Stromal cell of bone marrow (primary cell): ENCODE results near the gene SUCLG1.
"Not testable (repeated sequence)": the region's sequence is repeated elsewhere in the genome, so short reads cannot be mapped to it uniquely, and the experiment has no call there.

Experiments
- DNase-seq: peaks from one replicate; pipeline ENCODE4 v3.0.0-alpha.2; 2012; ENCODE audit warnings: low read depth

Gene SUCLG1

DNA sequence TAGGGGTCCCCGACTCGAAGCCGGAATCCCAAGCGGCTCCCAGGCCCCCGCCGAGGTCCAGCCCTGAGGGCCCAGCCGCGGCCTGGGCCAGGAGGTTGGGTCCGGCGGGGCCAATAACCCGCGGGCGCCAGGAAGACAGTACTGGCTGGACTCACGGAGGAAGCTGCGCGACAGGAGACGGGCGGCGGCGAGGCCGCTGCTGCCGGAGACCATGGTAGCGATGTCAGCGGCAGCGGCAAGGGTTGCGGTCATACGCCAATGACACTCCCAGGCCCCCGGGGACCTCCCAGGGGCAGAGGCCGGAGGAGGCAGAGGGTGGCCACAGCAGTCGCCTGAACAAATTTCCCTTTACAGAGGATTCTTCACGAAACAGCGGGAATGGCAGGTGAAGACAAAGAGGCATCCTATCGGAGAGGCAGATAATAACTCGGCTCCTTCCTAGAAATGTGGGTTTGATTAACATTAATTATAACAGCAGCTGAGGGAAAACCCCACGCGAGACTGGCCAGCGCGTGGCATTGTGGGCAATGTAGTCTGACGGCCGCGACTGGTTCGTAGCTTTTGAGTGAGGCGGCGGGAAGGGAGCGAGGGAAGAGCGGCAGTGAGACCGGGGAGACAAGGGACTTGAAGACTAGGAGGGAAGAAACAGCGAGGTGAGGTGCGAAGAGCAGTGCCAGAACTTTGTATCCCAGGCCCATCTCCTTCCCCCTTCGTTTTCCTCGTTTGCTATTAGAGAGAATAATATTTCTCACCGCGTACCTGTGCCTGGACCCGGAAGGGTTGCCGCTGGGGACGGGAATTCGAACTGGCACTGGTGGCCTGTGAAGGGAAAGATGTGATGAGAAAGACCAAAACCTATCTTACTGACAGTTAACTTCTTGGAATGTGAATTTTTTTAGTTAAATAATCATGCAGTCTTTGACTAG, at the start of gene SUCLG1:
TSS of gene SUCLG1 (minus strand) at position 263 of the 926 bp plus-strand sequence. CDS start at position 252, 11 bp downstream.
- DNase-seq, result peak; percentile 69

DNA sequence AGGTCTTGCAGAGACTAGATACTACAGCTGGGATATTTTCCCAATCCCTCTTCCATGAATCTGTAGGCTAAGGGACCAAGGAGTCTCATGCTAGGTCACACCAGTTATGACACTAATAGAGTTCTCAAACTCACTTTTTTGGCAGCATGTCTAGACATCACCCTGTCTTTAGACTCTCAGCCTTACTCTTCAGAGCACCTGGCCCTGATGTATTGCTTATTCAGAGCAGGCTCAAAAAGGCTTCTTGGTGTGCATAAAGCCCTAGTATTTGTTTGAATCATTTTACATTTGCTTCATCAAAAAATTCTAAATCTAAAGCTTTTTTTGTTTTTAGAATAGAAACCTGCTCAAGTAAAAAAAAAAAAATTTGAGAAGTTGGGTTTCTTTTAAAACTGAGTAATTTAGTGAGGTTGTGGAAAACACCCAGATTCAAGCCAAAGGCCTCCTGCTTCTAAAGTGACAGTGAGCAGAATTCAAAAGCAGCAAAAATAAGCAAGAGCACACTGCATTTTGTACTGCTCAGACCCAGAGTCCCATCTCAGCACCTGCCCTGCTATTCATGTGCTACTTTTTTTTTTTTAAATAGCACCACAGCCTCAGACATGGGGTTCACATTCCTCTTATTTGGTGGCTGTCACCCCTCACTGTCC, 39.2 kb upstream of the SUCLG1 start:
- DNase-seq, result no peak

DNA sequence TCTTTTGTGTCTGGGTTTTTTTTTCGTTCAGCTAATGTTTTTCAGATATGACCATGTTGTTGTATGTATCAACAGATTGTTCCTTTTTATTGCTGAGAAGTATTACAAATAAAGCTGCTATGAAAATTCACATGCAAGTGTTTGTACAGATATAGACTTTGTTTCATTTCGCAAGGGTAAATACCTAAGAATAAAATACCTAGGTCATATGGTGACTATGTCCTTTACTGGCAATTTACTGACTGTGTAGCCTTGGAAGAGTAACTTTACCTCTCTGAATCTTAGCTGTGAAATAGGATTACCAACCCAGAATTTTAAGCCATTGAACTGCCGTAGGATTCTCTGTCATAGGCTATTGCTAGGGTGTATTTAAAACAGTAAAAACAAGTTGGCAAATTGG, 38.2 kb upstream of the SUCLG1 start:
- no peak for DNase-seq

DNA sequence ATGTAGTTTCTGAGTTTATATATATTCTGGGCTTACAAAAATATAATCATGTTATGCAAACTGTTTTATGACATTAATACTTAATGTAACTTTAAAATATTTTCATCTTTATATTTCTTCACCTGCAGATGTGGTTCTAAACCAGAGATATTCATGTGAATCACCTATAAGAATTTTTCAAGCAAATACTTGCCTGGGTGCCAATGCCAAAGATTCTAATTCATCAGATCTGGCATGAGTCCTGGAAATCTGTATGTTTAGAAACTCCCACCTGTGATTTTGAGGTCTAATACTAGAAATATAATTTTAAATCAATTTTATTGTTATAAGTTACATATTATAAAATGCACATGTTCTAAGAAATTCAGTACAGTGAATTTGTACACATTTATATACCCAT, 37.3 kb upstream of the SUCLG1 start:
- DNase-seq, result no peak

DNA sequence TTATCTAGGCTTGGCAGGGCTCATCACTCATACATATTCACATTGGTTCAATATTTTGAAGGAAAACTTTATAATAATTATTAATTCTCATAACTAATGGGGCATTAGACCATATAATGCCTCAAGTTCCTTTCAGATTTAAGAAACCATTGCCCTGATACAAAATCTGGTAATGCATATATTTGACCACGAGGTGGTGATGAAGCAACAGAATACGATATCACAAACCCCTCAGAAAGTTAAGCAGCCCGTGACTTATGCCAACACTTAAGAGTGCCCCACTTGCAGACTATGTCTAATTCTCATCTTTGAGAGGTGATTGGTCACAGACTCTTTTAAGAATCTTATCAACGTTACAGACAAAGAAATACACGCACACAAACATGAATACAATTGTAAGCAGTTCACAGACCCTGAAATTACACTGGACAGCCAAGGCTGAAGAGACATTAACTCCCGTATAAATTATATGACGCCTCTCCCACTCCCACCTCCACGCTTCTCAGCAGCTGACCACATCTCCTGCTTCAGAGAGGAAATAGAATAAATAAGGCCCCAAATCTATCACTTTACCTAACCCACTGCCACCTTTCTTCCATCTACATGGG, 36.6 kb upstream of the SUCLG1 start:
- DNase-seq, result peak; percentile 51

DNA sequence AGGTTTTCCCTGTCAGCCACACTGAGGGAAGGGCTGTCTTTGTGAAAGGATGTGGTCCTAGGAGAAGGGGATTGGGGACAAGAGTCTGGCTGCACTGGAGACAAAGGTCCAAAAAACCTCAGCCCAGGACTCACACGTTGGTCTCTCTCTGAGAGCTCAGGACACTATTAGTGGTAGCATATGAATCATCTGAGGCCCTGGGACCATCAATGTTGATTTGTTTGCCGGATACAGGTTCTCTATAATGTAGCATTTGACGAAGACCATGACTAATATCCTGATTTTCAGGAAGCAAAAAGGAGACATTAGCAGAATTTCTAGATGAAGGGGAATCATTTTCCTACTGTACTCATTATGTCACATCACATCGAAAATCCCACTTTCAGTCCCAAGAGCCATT, 35.0 kb upstream of the SUCLG1 start:
- no peak for DNase-seq

DNA sequence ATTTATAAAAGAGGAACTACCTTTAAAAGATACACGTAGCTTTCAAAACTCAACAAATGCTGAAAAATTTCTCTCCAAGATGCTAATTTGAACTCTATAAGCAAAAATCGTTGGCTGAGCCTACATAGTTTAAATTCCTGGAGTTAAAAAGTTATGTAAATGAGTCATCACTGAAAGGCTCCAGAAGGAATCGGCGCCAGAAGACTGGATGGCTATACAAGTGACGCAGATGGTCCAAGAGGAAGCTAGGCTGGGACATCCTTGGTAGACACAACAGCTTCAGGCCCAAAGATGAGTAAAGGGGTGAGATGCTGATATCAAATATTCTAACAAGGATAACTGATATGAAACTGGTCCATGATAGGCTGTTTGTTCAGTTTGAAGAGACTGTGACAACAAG, 34.4 kb upstream of the SUCLG1 start:
- DNase-seq, result peak; percentile 41

DNA sequence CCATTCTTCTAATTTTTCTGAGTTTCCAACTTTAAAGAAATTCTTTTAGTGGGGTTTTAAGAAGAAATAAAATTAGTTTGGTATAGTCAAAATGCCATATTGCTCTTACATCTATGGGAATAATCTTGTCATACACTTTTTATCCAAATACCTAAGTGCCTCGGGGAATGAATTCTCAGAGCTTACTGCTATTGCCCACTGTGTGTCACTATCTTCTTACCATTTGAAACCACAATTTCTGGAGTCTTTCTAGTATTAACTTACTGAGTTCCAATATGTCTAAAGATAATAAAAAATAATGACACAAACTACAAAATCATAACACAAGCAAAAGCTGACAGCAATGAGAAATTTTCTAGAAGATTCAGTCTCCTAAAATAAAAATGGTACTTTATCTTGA, 33.5 kb upstream of the SUCLG1 start:
- DNase-seq, result no peak

DNA sequence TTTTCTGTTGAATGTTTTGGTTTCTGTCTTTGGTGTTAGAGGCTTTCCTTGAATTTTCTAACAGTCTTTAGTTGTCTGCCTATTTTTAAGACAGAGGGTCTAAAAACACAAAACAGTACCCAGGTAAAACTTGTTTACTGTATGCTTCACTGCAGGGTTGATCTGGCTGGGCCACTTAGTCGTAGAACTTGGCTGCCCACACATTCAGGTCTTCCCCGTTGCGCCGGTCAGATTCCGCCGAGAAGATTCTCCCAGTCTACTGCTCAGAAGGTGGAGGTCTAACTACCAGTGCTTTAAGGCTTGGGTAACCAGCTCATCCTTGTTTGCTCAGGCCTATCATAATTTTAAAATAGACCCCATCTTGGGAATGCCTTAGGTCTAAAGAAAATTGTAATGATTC, 32.7 kb upstream of the SUCLG1 start:
- no peak for DNase-seq

DNA sequence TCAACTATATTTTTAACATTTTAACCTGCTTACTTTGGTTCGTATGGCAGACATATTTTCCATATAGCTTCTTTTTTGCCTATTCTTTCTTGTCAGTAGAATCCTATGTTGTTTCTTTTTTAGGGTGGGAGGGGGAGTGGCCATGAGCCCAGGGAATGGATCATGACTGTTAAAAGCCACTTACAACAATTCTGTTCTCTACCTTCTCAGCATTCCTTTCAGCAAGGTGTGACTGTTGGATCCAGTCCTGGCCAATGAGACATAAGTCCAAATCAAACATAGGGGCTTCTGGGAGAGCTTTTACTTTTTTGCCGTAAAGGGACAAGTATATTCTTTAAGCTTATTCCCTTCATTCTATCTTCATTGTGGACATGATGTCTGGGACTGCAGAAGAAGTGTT, 32.2 kb upstream of the SUCLG1 start:
- DNase-seq, result no peak

DNA sequence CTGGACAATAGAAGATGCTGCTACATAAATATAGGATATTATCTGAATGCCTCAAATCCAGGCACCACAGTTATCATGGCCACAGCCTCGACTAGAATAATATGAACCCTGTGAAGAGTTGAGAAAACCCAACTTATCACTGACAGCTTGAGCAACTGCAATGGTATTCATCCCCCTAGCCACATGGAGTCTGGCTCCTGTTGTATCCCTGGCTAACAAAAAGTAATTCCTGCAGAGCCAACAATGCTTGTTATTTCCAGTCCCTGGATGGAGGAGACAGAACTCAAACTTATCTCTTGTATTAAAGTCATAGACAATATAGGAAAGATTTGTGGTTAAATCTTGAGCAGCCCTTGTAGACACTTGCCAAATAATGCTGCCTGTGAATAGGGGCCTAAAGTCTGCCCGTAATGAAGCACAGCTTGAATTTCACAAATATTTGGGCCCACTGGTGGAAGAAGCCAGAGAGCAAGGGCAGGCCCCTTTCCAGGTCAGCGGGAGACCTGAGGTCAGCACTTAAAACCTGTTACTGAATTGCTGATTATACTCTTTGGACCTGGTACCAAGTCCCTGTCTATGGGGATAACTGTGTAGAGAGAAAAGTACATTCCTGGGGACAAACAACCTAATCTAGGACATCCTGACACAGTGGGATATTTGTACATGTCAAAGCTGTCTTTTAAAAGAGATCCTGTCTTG, 28.4 kb upstream of the SUCLG1 start:
- no peak for DNase-seq

DNA sequence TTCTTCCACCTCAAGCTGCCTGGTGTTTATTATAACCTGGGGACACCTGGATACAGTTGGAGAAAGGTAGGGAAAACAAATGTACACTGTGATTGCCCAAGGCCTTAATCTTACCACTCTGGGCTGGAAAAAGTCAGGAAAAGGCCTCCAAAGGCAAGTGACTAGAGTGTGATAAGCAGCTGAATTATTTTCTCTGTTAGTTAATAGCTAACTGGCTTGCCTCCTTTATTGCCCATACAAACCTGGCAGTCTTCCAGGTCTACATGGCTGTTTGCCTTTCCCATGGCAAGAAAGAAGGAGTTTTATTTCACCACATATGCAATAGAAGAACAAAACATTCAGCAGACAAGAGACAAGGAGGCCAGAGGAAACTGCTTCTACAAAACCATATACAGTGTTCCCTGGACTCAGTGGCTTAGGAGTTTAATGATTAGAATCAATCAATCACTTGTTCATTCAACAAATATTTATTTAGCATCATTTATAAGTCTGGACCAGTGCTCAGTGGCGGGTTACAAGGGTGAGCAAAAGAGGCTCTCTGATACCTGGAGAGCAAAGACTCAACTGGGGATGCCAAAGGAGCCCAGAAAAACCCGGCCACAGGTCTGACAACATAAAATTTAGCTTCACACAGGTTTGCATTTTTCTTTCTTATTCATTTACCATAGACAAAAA, 27.5 kb upstream of the SUCLG1 start:
- DNase-seq, result no peak

DNA sequence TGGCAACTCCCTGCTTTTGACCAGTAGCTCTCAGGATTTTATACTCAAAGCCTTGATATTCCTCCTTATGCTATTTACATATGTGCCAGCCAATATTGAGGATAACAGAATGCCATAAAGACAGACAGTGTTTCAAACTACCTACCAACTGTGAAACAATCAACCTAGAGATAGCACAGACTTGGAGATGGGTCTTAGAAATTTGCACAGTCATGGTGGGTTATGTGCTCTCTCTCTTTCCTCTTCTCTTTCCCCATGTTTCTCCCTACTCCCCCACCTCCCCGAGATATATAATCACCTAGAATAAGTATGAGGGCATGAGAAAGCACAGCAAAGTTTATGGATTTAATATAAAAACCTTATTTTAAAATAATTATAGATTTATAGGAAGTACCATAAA, 24.2 kb upstream of the SUCLG1 start:
- no peak for DNase-seq

DNA sequence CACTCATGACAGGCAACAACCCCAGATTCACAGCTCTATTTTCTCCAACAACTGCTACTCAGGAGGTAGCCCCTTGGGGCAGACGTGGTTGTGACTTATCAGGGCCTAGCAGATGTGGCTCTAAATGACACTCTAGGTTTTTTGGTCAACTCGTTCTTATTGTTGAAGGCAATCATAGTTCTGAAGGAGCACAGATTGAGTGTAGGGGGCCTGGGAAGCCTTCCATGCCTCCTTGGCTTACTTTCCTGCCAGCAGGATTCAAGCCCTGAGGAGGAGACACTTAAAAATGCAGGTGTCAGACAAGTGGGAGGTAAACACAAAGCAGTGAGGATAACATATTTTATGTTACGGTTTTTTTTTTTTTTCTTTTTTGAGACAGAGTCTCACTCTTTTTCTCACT, 23.5 kb upstream of the SUCLG1 start:
- no peak for DNase-seq

DNA sequence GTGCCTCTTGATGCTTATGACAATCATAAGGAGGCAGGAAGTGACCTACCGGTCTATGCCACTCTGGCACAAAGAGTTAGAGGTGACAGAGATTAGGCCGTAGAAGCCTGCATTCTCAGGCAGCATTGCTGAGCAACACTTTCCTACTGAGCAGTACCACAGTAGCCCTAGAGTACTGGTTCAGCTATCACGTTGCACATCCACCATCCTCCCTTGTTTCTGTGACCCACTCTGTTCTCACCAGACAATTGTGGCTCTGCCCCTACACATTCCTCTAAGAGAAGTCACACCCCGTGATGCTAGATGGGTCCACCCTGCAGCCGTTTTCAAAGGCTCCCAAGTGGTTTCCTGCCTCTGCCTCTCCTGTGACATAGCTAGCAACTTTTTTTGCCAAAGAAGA, 22.6 kb upstream of the SUCLG1 start:
- DNase-seq, result peak; percentile 59

DNA sequence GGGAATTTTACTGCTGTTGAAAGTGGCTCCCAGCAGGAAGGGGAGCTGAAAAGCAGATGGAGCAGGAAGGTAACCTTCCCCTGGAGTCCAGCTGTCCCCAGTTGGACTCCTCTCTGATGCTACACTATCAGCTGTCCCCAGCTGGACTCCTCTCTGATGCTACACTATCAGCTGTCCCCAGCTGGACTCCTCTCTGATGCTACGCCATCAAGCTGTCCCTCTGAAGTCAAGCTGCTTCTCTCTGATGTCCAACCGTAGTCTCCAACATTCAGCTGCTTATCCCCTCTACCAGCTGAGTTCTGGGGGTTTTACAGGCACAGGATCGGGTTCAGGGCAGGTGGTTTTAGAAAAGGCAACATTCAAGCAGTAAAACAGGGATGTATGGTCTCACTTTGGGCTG, 19.8 kb upstream of the SUCLG1 start:
- DNase-seq, result no peak

DNA sequence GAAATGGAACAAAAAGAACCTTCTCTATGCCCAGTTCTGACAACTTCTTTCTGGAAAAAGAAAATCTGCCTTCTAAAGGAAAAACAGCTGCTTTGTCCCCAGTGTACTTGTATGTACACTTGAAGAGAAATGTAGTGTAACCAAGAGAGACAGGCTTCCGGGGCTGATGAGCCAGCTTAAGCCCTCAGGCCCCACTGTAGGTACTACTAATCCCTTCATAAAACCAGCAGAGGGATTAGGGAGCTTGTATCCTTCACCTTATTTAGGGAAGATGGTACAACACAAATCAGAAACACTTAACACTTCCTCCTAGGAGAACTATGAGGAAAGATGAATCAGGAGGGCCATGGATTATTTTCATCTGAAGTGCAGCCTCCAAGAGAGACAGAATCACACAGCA, 18.8 kb upstream of the SUCLG1 start:
- no peak for DNase-seq

DNA sequence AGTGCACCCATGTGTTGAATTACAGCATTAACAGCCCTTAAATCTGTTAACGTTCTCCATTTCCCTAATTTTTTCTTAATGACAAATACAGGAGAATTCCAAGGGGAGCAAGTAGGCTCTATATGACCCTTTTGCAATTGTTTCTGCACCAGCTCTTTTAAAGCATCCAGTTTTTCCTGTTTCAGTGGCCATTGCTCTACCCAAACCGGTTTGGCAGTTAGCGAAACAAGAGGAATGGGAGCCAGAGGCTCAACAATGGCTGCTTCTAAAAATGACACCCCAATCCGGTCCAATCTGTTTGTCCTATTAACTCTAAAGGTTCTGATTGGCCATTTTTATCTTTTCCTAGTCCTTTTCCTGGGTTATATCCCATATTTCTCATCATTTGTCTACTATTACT, 15.1 kb upstream of the SUCLG1 start:
- no peak for DNase-seq

DNA sequence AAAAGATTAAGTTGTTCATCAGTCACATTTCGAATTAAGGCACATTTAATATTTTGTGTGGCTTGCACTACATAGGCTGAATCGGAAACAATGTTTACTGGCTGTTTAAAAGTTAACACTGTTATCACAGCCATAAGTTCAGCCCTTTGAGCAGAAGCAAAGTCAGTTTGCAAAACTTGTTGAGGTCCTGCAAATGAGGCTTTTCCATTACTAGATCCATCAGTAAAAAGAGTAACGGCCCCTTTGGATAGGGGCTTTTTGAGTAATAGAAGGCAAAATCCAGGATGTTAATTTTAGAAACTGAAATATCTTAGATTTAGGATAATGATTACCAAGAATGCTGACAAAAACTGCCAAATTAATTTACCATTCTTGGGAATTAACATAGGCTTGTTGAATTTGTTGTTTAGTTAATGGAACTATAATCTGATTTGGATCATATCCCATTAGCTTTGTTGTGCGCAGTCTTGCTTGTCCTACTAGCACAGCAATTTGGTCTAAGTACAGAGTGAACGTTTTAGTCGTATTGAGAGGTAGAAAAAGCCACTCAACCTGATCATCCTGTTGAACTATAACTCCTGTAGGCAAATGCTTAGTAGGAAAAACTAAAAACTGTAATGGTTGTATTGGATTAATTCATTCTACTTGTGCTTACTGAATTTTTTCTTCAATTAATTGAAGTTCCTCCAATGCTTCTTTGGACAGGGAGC, 13.9 kb upstream of the SUCLG1 start:
- DNase-seq, result no peak

DNA sequence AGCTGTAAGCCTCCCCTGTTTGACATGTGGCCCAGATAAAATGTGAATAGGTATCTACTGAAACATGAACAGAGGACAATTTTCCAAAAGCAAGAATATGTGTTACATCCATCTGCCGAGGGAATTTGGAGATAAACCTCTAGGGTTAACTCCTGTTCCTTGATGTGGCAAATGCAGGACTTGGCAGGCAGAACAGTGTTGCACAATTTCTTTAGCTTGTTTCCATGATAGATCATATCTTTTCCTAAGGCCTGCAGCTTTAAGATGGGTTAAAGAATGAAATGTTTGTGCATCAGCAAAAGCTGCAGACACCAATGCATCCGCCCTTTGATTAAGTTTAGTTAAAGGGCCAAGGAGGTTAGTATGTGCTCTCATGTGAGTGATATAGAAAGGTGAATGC, 13.3 kb upstream of the SUCLG1 start:
- not testable (repeated sequence) for DNase-seq

DNA sequence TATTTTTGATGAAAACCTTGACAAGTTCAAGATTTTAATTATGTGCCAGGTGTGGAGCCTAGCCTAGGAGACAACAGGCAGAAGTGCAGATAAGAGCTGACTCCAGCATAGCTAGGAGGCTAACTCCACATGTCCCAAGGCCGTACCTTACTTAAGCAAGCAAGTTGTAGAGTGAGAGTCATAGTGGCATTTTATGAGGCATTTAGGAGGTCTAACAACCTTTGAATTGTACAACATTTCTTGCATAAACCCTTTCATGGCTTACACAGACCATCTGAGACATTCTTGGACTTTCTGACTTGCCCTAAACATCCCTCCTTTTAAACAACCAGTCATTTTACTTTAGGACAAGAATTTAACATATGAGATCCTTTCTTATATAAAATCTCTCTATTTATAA, 8.3 kb upstream of the SUCLG1 start:
- no peak for DNase-seq
